OCI-LY1 (cell line): Measurements from ENCODE around the gene FAM43A.

Experiments used
- H2AFZ ChIP-seq: fragments of 200-600 bp; sonication (generic), shearing (Covaris generic); 2 replicates; pipeline ENCODE4 v1.6.0; 2014; ENCODE audit warnings: antibody characterized with exemption, mild to moderate bottlenecking, low read length
- H3F3A ChIP-seq: fragments of 200-600 bp; sonication (generic), shearing (Covaris generic); 2 replicates; pipeline ENCODE4 v1.6.0; 2014; ENCODE audit warnings: mild to moderate bottlenecking, antibody characterized with exemption, low read length, moderate library complexity; ENCODE audit not compliant: insufficient read depth
- H3K27ac ChIP-seq: fragments of 200-600 bp; sonication (generic); 2 replicates; pipeline ENCODE4 v1.5.1; 2014; ENCODE audit warnings: low read length, mixed run types, mild to moderate bottlenecking, low read depth; ENCODE audit not compliant: poor library complexity, severe bottlenecking
- H3K27me3 ChIP-seq: fragments of 200-600 bp; sonication (generic); 2 replicates; pipeline ENCODE4 v1.6.0; 2014; ENCODE audit warnings: antibody characterized with exemption, mild to moderate bottlenecking, low read length, moderate library complexity; ENCODE audit not compliant: insufficient read depth
- H3K36me3 ChIP-seq: fragments of 200-600 bp; sonication (generic); 2 replicates; pipeline ENCODE4 v1.6.1; 2014; ENCODE audit warnings: mild to moderate bottlenecking, antibody characterized with exemption, low read length, moderate library complexity, mixed read lengths; ENCODE audit not compliant: insufficient read depth
- H3K4me1 ChIP-seq: fragments of 200-600 bp; sonication (generic); 2 replicates; pipeline ENCODE4 v1.5.1; 2014; ENCODE audit warnings: mild to moderate bottlenecking, low read length, moderate library complexity; ENCODE audit not compliant: insufficient read depth, severe bottlenecking
- H3K4me2 ChIP-seq: fragments of 200-600 bp; sonication (generic), shearing (Covaris generic); 2 replicates; pipeline ENCODE4 v1.6.1; 2014; ENCODE audit warnings: low read length
- H3K4me3 ChIP-seq: fragments of 200-600 bp; sonication (generic); 2 replicates; pipeline ENCODE4 v1.5.1; 2014; ENCODE audit warnings: low read length, low read depth, mild to moderate bottlenecking, mixed read lengths; ENCODE audit not compliant: poor library complexity, severe bottlenecking
- H3K79me2 ChIP-seq: fragments of 200-600 bp; shearing (Covaris generic); 2 replicates; pipeline ENCODE4 v1.6.1; 2016; ENCODE audit warnings: mixed run types, low read length, mixed read lengths; ENCODE audit not compliant: insufficient read depth
- H3K9ac ChIP-seq: fragments of 200-600 bp; sonication (generic), shearing (Covaris generic); 2 replicates; pipeline ENCODE4 v1.6.1; 2014; ENCODE audit warnings: mild to moderate bottlenecking, low read length, mixed read lengths
- H3K9me2 ChIP-seq: fragments of 200-600 bp; sonication (generic), shearing (Covaris generic); 2 replicates; pipeline ENCODE4 v1.6.1; 2014; ENCODE audit warnings: low read depth, mild to moderate bottlenecking, low read length, mixed read lengths
- H3K9me3 ChIP-seq: fragments of 200-600 bp; shearing (Covaris generic); 2 replicates; pipeline ENCODE4 v1.6.1; 2014; ENCODE audit warnings: low read length, mixed read lengths
- H4K20me1 ChIP-seq: fragments of 200-600 bp; sonication (generic), shearing (Covaris generic); 2 replicates; pipeline ENCODE4 v1.6.0; 2016; ENCODE audit warnings: mild to moderate bottlenecking, low read length; ENCODE audit not compliant: insufficient read depth
- CTCF ChIP-seq: fragments of 200-600 bp; sonication (generic), shearing (Covaris generic); IDR thresholded peaks from 2 replicates; pipeline ENCODE4 v1.5.1; 2017; ENCODE audit warnings: mild to moderate bottlenecking, antibody characterized with exemption, low read length, moderate library complexity, mixed read lengths
- EZH2 ChIP-seq: fragments of 200-600 bp; sonication (generic), shearing (Covaris generic); IDR thresholded peaks from 2 replicates; pipeline ENCODE4 v1.8.0; 2017; ENCODE audit warnings: borderline replicate concordance, mixed run types, mild to moderate bottlenecking, antibody characterized with exemption, low read length, moderate library complexity, mixed read lengths

The FAM43A gene

GRCh38 chr3:194658477-194659242 lies 27.0 kb upstream of the FAM43A start:
- Histone ChIP-seq H3K27ac (no peak overlapping the region), H4K20me1 (no peaks in the 10 kb centered on the region; the same call in 1 of the 2 replicates), H3K36me3 (peaks cover 69% of the 10 kb centered on the region), H3K4me1 (no peaks in the 10 kb centered on the region), H3F3A (no peaks in the 10 kb centered on the region), H3K4me3 (no peak overlapping the region), H3K79me2 (no peaks in the 10 kb centered on the region), H3K27me3 (no peaks in the 10 kb centered on the region), H3K4me2 (no peak overlapping the region), H3K9me3 (no peaks in the 10 kb centered on the region), H2AFZ (no peak overlapping the region), H3K9me2 (no peaks in the 10 kb centered on the region), H3K9ac (no peak overlapping the region)
- no peak for TF ChIP-seq CTCF
- TF ChIP-seq EZH2, result no peak

DNA sequence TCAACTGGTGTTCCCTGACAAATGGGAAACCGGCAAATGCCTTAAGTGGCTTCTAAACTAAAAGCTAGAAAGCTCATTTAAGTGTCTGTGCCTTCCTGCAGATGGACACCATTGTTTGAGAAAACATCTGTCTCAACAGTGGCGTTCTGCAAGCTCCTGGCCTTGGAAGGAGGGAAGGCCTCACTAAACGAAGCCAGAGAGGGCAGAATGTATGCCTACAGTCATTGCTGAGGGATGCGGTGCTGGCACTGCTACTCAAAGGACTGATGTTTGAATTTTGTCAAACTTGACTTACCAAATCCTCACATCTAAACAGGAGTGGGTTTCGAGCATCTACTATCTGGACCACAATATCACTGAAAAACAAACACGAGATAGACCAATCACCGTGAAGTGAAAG lies 25.9 kb upstream of the FAM43A start:
- peaks cover 67% of the 10 kb centered on the region for H3K36me3 ChIP-seq
- no peaks in the 10 kb centered on the region for H3K79me2 ChIP-seq
- no peak overlapping the region for H3K9ac ChIP-seq
- no peaks in the 10 kb centered on the region for H4K20me1 ChIP-seq
- H2AFZ ChIP-seq, result no peak overlapping the region
- no peaks in the 10 kb centered on the region for H3K27me3 ChIP-seq
- no peak for TF ChIP-seq EZH2
- TF ChIP-seq CTCF, result no peak
- no peak overlapping the region for H3K27ac ChIP-seq
- H3F3A ChIP-seq, result no peaks in the 10 kb centered on the region
- no peaks in the 10 kb centered on the region for H3K9me2 ChIP-seq
- H3K4me2 ChIP-seq, result no peak overlapping the region
- H3K9me3 ChIP-seq, result no peaks in the 10 kb centered on the region
- no peaks in the 10 kb centered on the region for H3K4me1 ChIP-seq
- no peak overlapping the region for H3K4me3 ChIP-seq

- Histone ChIP-seq H3K27me3 (no peaks in the 10 kb centered on the region), H3K36me3 (peaks cover 77% of the 10 kb centered on the region), H3F3A (no peaks in the 10 kb centered on the region), H4K20me1 (no peaks in the 10 kb centered on the region), H3K79me2 (no peaks in the 10 kb centered on the region), H3K9me2 (no peaks in the 10 kb centered on the region), H3K4me1 (no peaks in the 10 kb centered on the region), H3K4me3 (no peak overlapping the region), H3K9ac (no peak overlapping the region), H2AFZ (no peak overlapping the region), H3K9me3 (no peaks in the 10 kb centered on the region), H3K27ac (no peak overlapping the region), H3K4me2 (no peak overlapping the region)
- TF ChIP-seq CTCF (no peak), EZH2 (no peak)
Observed at GRCh38 chr3:194661374-194661773, 24.3 kb upstream of the FAM43A start.
